GM12864 (cell line): ENCODE measurements around the gene PDZD2.

Experiments used
- DNase-seq: peaks from one replicate; pipeline ENCODE4 v3.0.0-alpha.2; 2011; ENCODE audit warnings: low read depth
- H3K4me3 ChIP-seq: 2 replicates; pipeline ENCODE4 v1.5.1; 2011; ENCODE audit warnings: mild to moderate bottlenecking, low read depth, low read length, control low read depth
- CTCF ChIP-seq: IDR thresholded peaks from 2 replicates; pipeline ENCODE4 v1.5.1; 2011; ENCODE audit warnings: low read depth, mild to moderate bottlenecking, moderate library complexity, low read length, control low read depth, inconsistent platforms; ENCODE audit errors: missing control alignments

PDZD2 gene

GRCh38 chr5:31867219-31867618 is 228.3 kb downstream of the PDZD2 start:
- H3K4me3 ChIP-seq = no peak overlapping the region
- no peak for TF ChIP-seq CTCF
- DNase-seq = no peak

GRCh38 chr5:31880449-31880848 is 241.5 kb downstream of the PDZD2 start:
- no peak overlapping the region for H3K4me3 ChIP-seq
- TF ChIP-seq CTCF = no peak

GRCh38 chr5:31884896-31885295 is 246.0 kb downstream of the PDZD2 start:
- no peak for TF ChIP-seq CTCF
- H3K4me3 ChIP-seq = no peak overlapping the region
- no peak for DNase-seq

More at GRCh38 chr5:31880449-31880848, 241.5 kb downstream of the PDZD2 start:
- no peak for DNase-seq

GRCh38 chr5:31886206-31886605 is 247.3 kb downstream of the PDZD2 start:
- no peak for TF ChIP-seq CTCF
- H3K4me3 ChIP-seq = no peak overlapping the region
- DNase-seq = no peak

GRCh38 chr5:31887556-31887955 is 248.6 kb downstream of the PDZD2 start:
- H3K4me3 ChIP-seq = no peak overlapping the region
- no peak for DNase-seq
- TF ChIP-seq CTCF = no peak

- DNase-seq = no peak
- H3K4me3 ChIP-seq = no peak overlapping the region
- TF ChIP-seq CTCF = no peak
Measured at GRCh38 chr5:31888564-31888963, 249.6 kb downstream of the PDZD2 start.

GRCh38 chr5:31889001-31889561 is 250.2 kb downstream of the PDZD2 start:
- no peak for DNase-seq
- TF ChIP-seq CTCF = no peak
- no peak overlapping the region for H3K4me3 ChIP-seq
